HL-60 (cell line): ENCODE data around the gene SCNN1G.

Experiments
- GABPA ChIP-seq: IDR thresholded peaks from 2 replicates; pipeline ENCODE4 v1.6.1; 2012; ENCODE audit warnings: low read depth
- POLR2AphosphoS5 ChIP-seq: IDR thresholded peaks from 2 replicates; pipeline ENCODE4 v1.6.1; 2012; ENCODE audit warnings: low read depth
- SPI1 ChIP-seq: IDR thresholded peaks from 2 replicates; pipeline ENCODE4 v1.6.1; 2012; ENCODE audit warnings: low read depth, mild to moderate bottlenecking, borderline replicate concordance
- TF ChIP-seq, protein P1 (sequence below): IDR thresholded peaks from one replicate; pipeline ENCODE4 v1.5.1; 2011; ENCODE audit warnings: low read length, control low read depth, inconsistent platforms; ENCODE audit not compliant: insufficient read depth

DNA sequence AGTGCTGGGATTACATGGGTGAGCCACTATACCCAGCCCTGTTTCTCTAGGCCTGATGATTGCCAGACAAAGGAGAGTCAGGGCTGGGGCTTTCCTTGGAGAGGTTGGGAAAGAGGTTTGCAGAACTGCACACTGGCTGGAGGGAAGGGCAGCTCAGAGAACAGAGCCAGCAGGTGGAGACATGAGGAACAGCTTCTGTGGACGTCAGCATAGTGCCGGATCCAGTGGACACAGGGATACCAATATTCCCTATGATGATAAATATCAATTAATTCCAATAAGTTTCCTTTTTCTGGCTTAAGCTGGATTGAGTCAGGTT is 76.3 kb downstream of the SCNN1G start:
- TF ChIP-seq, protein P1, sequence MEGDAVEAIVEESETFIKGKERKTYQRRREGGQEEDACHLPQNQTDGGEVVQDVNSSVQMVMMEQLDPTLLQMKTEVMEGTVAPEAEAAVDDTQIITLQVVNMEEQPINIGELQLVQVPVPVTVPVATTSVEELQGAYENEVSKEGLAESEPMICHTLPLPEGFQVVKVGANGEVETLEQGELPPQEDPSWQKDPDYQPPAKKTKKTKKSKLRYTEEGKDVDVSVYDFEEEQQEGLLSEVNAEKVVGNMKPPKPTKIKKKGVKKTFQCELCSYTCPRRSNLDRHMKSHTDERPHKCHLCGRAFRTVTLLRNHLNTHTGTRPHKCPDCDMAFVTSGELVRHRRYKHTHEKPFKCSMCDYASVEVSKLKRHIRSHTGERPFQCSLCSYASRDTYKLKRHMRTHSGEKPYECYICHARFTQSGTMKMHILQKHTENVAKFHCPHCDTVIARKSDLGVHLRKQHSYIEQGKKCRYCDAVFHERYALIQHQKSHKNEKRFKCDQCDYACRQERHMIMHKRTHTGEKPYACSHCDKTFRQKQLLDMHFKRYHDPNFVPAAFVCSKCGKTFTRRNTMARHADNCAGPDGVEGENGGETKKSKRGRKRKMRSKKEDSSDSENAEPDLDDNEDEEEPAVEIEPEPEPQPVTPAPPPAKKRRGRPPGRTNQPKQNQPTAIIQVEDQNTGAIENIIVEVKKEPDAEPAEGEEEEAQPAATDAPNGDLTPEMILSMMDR = no peak
- TF ChIP-seq GABPA (no peak), POLR2AphosphoS5 (no peak), SPI1 (no peak)
